A549 (cell line): Measurements from ENCODE around the gene SDC4. TPM values are rescaled to one million over a fixed set of nuclear protein-coding genes. Genes with fewer than 3 reads are reported as not detected.

Experiments
- ATAC-seq, 2 experiments: fragments of 200-7000 bp in 1 of 2; fragments of >200 bp in 1 of 2; cut with Nextera tagmentation in 1 of 2; cut with Tn5 transposase in 1 of 2; 3 replicates each; pipeline versions ENCODE4 v1.8.0 to v1.9.1; 2018 to 2020; ENCODE audit warnings: mild to moderate bottlenecking in 1 of 2, moderate library complexity in 1 of 2
- CTCF ChIA-PET: fragments of 300-600 bp; sonication (Branson Sonifier 250); formaldehyde crosslinking; extraction: SDS; loops from one replicate; lab custom pipeline; 2021; ENCODE audit warnings: antibody characterized with exemption, inconsistent platforms; lab: Yijun Ruan, JAX
- POLR2A ChIA-PET: fragments of 350-600 bp; formaldehyde crosslinking; extraction: SDS; loops from one replicate; lab custom pipeline; 2021; ENCODE audit warnings: antibody characterized with exemption, inconsistent platforms; lab: Yijun Ruan, JAX
- DNase-seq, 2 experiments: peaks; one replicate each; pipeline versions ENCODE4 v3.0.0 to v3.0.0-alpha.2; 2011 to 2016; ENCODE audit warnings: low read depth in 1 of 2, low spot score in 1 of 2
- FAIRE-seq: peaks from 2 replicates; lab custom pipeline; 2011; peaks lifted over from hg19 to GRCh38; lab: Jason Lieb, UNC
- H3K27ac ChIP-seq, 2 experiments: fragments of >200 bp; sonication (Bioruptor Twin); formaldehyde crosslinking; 3 replicates each; pipeline ENCODE4 v1.5.1; 2016 to 2017
- H3K4me1 ChIP-seq: fragments of >200 bp; sonication (Bioruptor Twin); formaldehyde crosslinking; 3 replicates; pipeline ENCODE4 v1.6.1; 2016
- H3K4me2 ChIP-seq: fragments of >200 bp; sonication (Bioruptor Twin); formaldehyde crosslinking; 3 replicates; pipeline ENCODE4 v1.6.1; 2016
- H3K4me3 ChIP-seq: fragments of >200 bp; sonication (Bioruptor Twin); formaldehyde crosslinking; 3 replicates; pipeline ENCODE4 v1.5.1; 2016
- H3K9me3 ChIP-seq: fragments of >200 bp; sonication (Bioruptor Twin); formaldehyde crosslinking; 3 replicates; pipeline ENCODE4 v1.6.1; 2016
- CBX2 ChIP-seq: fragments of 200-600 bp; sonication (generic); IDR thresholded peaks from 2 replicates; pipeline ENCODE4 v1.6.1; 2016; ENCODE audit warnings: low read depth, mild to moderate bottlenecking, borderline replicate concordance
- CBX8 ChIP-seq: fragments of 200-600 bp; sonication (generic); IDR thresholded peaks from 2 replicates; pipeline ENCODE4 v1.6.1; 2016
- CEBPB ChIP-seq, 2 experiments: fragments of >200 bp in 1 of 2; sonication (Bioruptor Twin) in 1 of 2; formaldehyde crosslinking in 1 of 2; IDR thresholded peaks; 2 replicates each; pipeline ENCODE4 v1.6.1; 2012 to 2016
- CHD2 ChIP-seq: fragments of 150-350 bp; IDR thresholded peaks from 2 replicates; pipeline ENCODE4 v1.6.1; 2014; ENCODE audit warnings: low read length; ENCODE audit not compliant: partially characterized antibody
- CHD4 ChIP-seq: fragments of 200-600 bp; sonication (generic); IDR thresholded peaks from 2 replicates; pipeline ENCODE4 v1.6.1; 2016; ENCODE audit warnings: antibody characterized with exemption, mild to moderate bottlenecking, borderline replicate concordance
- ESRRA ChIP-seq: fragments of 150-350 bp; IDR thresholded peaks from 2 replicates; pipeline ENCODE4 v1.6.1; 2014; ENCODE audit warnings: mild to moderate bottlenecking, low read length, borderline replicate concordance
- FOSB ChIP-seq: fragments of 250-450 bp; sonication (Bioruptor Pico); IDR thresholded peaks from 2 replicates; pipeline ENCODE4 v1.5.0; 2020; ENCODE audit warnings: mild to moderate bottlenecking, moderate library complexity
- FOSL2 ChIP-seq, 2 experiments: fragments of 450-650 bp in 1 of 2; fragments of >200 bp in 1 of 2; sonication (Bioruptor Twin) in 1 of 2; formaldehyde crosslinking; IDR thresholded peaks; 2 replicates each; pipeline versions ENCODE4 v1.5.0 to v1.6.1; 2016 to 2020; ENCODE audit warnings: mild to moderate bottlenecking in 1 of 2, moderate library complexity in 1 of 2
- HDAC2 ChIP-seq: fragments of 200-600 bp; sonication (generic); IDR thresholded peaks from 2 replicates; pipeline ENCODE4 v1.6.1; 2016
- JUNB ChIP-seq: fragments of >200 bp; sonication (Bioruptor Twin); formaldehyde crosslinking; IDR thresholded peaks from 2 replicates; pipeline ENCODE4 v1.6.1; 2016
- KDM1A ChIP-seq: fragments of 200-600 bp; sonication (generic); IDR thresholded peaks from 2 replicates; pipeline ENCODE4 v1.6.1; 2016; ENCODE audit warnings: low read depth, mild to moderate bottlenecking
- MAX ChIP-seq: IDR thresholded peaks from 2 replicates; pipeline ENCODE4 v1.6.1; 2012
- NPAS2 ChIP-seq: fragments of 250-450 bp; sonication (Bioruptor Pico); IDR thresholded peaks from 2 replicates; pipeline ENCODE4 v1.8.0; 2022; ENCODE audit warnings: mild to moderate bottlenecking, moderate library complexity, borderline replicate concordance
- NR3C1 ChIP-seq: fragments of >200 bp; sonication (Bioruptor Twin); formaldehyde crosslinking; IDR thresholded peaks from 3 replicates; pipeline ENCODE4 v1.6.1; 2017
- RAD21 ChIP-seq, 2 experiments: fragments of >200 bp in 1 of 2; sonication (Bioruptor Twin) in 1 of 2; formaldehyde crosslinking in 1 of 2; IDR thresholded peaks in 1 of 2; conservative IDR thresholded peaks in 1 of 2; 2 replicates in 1 of 2; 3 replicates in 1 of 2; pipeline ENCODE4 v1.6.1; 2012 to 2018; ENCODE audit warnings: inconsistent platforms in 1 of 2
- RARB ChIP-seq: fragments of 250-450 bp; sonication (Bioruptor Pico); IDR thresholded peaks from 2 replicates; pipeline ENCODE4 v1.8.0; 2021; ENCODE audit warnings: mild to moderate bottlenecking, moderate library complexity
- RFX5 ChIP-seq: fragments of 450-650 bp; IDR thresholded peaks from 2 replicates; pipeline ENCODE4 v1.7.1; 2014; ENCODE audit warnings: antibody characterized with exemption, mild to moderate bottlenecking, moderate library complexity
- SMC3 ChIP-seq: fragments of >200 bp; sonication (Bioruptor Twin); formaldehyde crosslinking; IDR thresholded peaks from 3 replicates; pipeline ENCODE4 v1.6.1; 2018; ENCODE audit warnings: inconsistent platforms
- ZC3H11A ChIP-seq: fragments of 450-650 bp; IDR thresholded peaks from 2 replicates; pipeline ENCODE4 v1.6.1; 2014; ENCODE audit warnings: antibody characterized with exemption, mild to moderate bottlenecking
- ZNF302 ChIP-seq: fragments of 250-450 bp; sonication (Bioruptor Pico); IDR thresholded peaks from 2 replicates; pipeline ENCODE4 v1.9.0; 2021; ENCODE audit warnings: inconsistent platforms, mild to moderate bottlenecking, moderate library complexity
- WGBS: methylation state at CpG from one replicate; pipeline ENCODE4 v1.1.6; 2017; ENCODE audit errors: missing lambda C conversion rate; 5-methylcytosine and 5-hydroxymethylcytosine counted together
- polyA plus RNA-seq, 4 experiments: library from polyadenylated mRNA; depleted of rRNA in 3 of 4; stranded (reverse); fragments of >200 nt; fragmentation: RNase III in 1 of 4; extraction: RNeasy Plus Mini Kit Qiagen cat#74134 plus additional on column Dnase treatment in 1 of 4; gene quantifications; 2 replicates in 3 of 4; 3 replicates in 1 of 4; pipeline ENCODE4 v1.2.3, GENCODE V29; 2011 to 2017
- TF ChIP-seq, protein P1 (sequence below): fragments of >200 bp; sonication (Bioruptor Twin); formaldehyde crosslinking; IDR thresholded peaks from 3 replicates; pipeline ENCODE4 v1.5.1; 2016
- TF ChIP-seq, protein P2 (sequence below): fragments of 250-450 bp; sonication (Bioruptor Pico); IDR thresholded peaks from 2 replicates; pipeline ENCODE4 v1.5.0; 2020; ENCODE audit warnings: low read depth, mild to moderate bottlenecking, moderate library complexity
- TF ChIP-seq, protein P3 (sequence below): fragments of 450-650 bp; IDR thresholded peaks from 2 replicates; pipeline ENCODE4 v1.6.1; 2014; ENCODE audit warnings: antibody characterized with exemption

Gene SDC4
- polyA plus RNA-seq, 2 of the 4 experiments (the other 2 are of a cell fraction): 27.4 to 35.6 TPM

GRCh38 chr20:45311589-45312211, 36.5 kb downstream of the SDC4 start:
- peak overlapping the region in 1 of 2 experiments; percentile 41; a peak in 1 of 6 replicates for H3K27ac ChIP-seq
- ChIA-PET POLR2A (interaction anchor here (1.0 kb wide), 1 partner anchor 268 kb away, joined by 3 read pairs; no protein-coding TSS in a partner anchor), CTCF (interaction anchor here (0.6 to 3.0 kb wide), 43 partner anchors 8 to 460 kb away, joined by 3 to 27 read pairs (median 4); partner anchors contain the start of genes DBNDD2, KCNS1 and SYS1)
- ATAC-seq (peak; percentile 79 to 94), FAIRE-seq (no peak), DNase-seq (peak; percentile 75 to 78)
- peak overlapping the region; percentile 68 for H3K4me2 ChIP-seq
- TF ChIP-seq, protein P1, sequence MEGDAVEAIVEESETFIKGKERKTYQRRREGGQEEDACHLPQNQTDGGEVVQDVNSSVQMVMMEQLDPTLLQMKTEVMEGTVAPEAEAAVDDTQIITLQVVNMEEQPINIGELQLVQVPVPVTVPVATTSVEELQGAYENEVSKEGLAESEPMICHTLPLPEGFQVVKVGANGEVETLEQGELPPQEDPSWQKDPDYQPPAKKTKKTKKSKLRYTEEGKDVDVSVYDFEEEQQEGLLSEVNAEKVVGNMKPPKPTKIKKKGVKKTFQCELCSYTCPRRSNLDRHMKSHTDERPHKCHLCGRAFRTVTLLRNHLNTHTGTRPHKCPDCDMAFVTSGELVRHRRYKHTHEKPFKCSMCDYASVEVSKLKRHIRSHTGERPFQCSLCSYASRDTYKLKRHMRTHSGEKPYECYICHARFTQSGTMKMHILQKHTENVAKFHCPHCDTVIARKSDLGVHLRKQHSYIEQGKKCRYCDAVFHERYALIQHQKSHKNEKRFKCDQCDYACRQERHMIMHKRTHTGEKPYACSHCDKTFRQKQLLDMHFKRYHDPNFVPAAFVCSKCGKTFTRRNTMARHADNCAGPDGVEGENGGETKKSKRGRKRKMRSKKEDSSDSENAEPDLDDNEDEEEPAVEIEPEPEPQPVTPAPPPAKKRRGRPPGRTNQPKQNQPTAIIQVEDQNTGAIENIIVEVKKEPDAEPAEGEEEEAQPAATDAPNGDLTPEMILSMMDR: peak; percentile 77
- peak; percentile 62; the same call in 1 of the 2 replicates for TF ChIP-seq MAX
- no peak for TF ChIP-seq HDAC2
- TF ChIP-seq SMC3: peak; percentile 75
- peak; percentile 60 to 68 for TF ChIP-seq RAD21 (conservative IDR thresholded peaks at IDR 0.05 in 1 of 2, IDR thresholded peaks at IDR 0.05 in 1 of 2)
- TF ChIP-seq, all 56 proteins: peak for 4
- 26% methylated on average over 23 of the region's 45 CpGs for WGBS
- Histone ChIP-seq H3K9me3 (no peaks in the 10 kb centered on the region), H3K4me3 (no peak overlapping the region; the same call in 2 of the 3 replicates), H3K4me1 (no peaks in the 10 kb centered on the region)

DNA sequence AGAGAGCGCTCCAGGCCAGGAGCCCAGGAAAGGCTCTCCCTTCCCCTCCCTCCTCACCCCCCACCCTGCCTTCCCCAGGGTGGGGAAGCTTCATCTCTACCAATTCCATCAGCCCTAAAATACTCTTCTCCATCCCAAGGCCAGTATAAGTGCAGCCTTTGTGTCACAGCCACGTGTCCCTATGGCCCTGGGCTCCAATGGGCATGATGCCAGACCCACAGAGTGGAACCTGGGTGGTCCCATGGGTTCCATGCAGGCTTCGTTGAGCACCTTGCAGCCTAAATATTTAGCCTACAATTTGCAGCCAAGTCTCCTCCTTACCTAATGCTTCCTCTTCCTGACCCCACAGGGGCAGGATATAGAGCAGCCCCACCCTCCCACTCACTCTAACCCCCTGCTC, 39.1 kb downstream of the SDC4 start:
- 39% methylated on average over 3 of the region's 3 CpGs for WGBS
- Histone ChIP-seq H3K4me3 (no peak overlapping the region), H3K4me1 (no peaks in the 10 kb centered on the region), H3K9me3 (no peaks in the 10 kb centered on the region), H3K4me2 (no peak overlapping the region), H3K27ac (no peak overlapping the region)
- ATAC-seq: no peak
- FAIRE-seq: no peak
- TF ChIP-seq, protein P2, sequence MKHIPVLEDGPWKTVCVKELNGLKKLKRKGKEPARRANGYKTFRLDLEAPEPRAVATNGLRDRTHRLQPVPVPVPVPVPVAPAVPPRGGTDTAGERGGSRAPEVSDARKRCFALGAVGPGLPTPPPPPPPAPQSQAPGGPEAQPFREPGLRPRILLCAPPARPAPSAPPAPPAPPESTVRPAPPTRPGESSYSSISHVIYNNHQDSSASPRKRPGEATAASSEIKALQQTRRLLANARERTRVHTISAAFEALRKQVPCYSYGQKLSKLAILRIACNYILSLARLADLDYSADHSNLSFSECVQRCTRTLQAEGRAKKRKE (CRISPR knock-in tag): no peak
- TF ChIP-seq, protein P3, sequence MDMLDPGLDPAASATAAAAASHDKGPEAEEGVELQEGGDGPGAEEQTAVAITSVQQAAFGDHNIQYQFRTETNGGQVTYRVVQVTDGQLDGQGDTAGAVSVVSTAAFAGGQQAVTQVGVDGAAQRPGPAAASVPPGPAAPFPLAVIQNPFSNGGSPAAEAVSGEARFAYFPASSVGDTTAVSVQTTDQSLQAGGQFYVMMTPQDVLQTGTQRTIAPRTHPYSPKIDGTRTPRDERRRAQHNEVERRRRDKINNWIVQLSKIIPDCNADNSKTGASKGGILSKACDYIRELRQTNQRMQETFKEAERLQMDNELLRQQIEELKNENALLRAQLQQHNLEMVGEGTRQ: no peak
- TF ChIP-seq SMC3 (no peak), CBX2 (no peak), NR3C1 (no peak), JUNB (no peak), ESRRA (no peak), CBX8 (no peak)
- DNase-seq: no peak
- CTCF ChIA-PET: interaction anchor here (1.2 to 1.6 kb wide), 4 partner anchors 8 to 265 kb away, joined by 3 to 12 read pairs (median 4); no protein-coding TSS in a partner anchor
- POLR2A ChIA-PET: no interaction called here

- 68% methylated on average over 14 of the region's 20 CpGs for WGBS
Measured at GRCh38 chr20:45308117-45308778, 40.0 kb downstream of the SDC4 start, which contains the start of gene MATN4. Gene MATN4, minus strand, starts transcription at chr20:45308299. Its CDS starts 2,717 bp downstream, at chr20:45305582.

More at GRCh38 chr20:45308117-45308778, 40.0 kb downstream of the SDC4 start, which contains the start of gene MATN4:
- ATAC-seq (no peak), DNase-seq (no peak), FAIRE-seq (no peak)
- ChIA-PET CTCF (interaction anchor here (1.0 to 1.7 kb wide), 5 partner anchors 11 to 264 kb away, joined by 3 to 4 read pairs (median 3); no protein-coding TSS in a partner anchor), POLR2A (no interaction called here)
- H3K27ac ChIP-seq: no peak within 1 kb of the TSS
- no peak within 1 kb of the TSS for H3K4me2 ChIP-seq
- H3K4me1 ChIP-seq: no peaks in the 10 kb centered on the region
- H3K4me3 ChIP-seq: no peak within 1 kb of the TSS
- H3K9me3 ChIP-seq: no peaks in the 10 kb centered on the region
- TF ChIP-seq FOSL2 (IDR thresholded peaks at IDR 0.05): no peak
- no peak for TF ChIP-seq FOSL2 (CRISPR knock-in tag; IDR thresholded peaks at IDR 0.05)
- TF ChIP-seq RARB: no peak
- TF ChIP-seq CHD4: no peak
- TF ChIP-seq HDAC2: no peak
- no peak for TF ChIP-seq NPAS2
- TF ChIP-seq RAD21 (conservative IDR thresholded peaks at IDR 0.05 in 1 of 2, IDR thresholded peaks at IDR 0.05 in 1 of 2): no peak
- TF ChIP-seq RFX5: no peak
- no peak for TF ChIP-seq ZNF302 (CRISPR knock-in tag)
- TF ChIP-seq CHD2: no peak
- no peak for TF ChIP-seq MAX
- TF ChIP-seq FOSB (CRISPR knock-in tag): no peak
- TF ChIP-seq KDM1A: no peak
- TF ChIP-seq CEBPB (IDR thresholded peaks at IDR 0.05): no peak
- no peak for TF ChIP-seq ZC3H11A
